Right lobe of liver (tissue), 6 donors: ENCODE results near the gene ZFPM1. TPM values are rescaled to one million over a fixed set of nuclear protein-coding genes. Genes with fewer than 3 reads are reported as not detected.

Source experiments
- ATAC-seq, 4 donors: fragments of 200-7000 bp; cut with Tn5 transposase; one replicate each; pipeline ENCODE4 v1.9.1; 2020; ENCODE audit warnings: mild to moderate bottlenecking in 4 of 4, moderate library complexity in 4 of 4
- DNase-seq, 3 donors: peaks; one replicate each; pipeline ENCODE4 v3.0.0-alpha.2; 2020
- H3K27ac ChIP-seq, 3 donors: fragments of 200-600 bp; one replicate each; pipeline ENCODE4 v1.8.0; 2022
- H3K27me3 ChIP-seq, 2 donors: fragments of 200-600 bp; one replicate each; pipeline ENCODE4 v1.8.0; 2022
- H3K36me3 ChIP-seq, 4 donors: fragments of 200-600 bp; sonication (generic) in 1 of 4; one replicate each; pipeline versions ENCODE4 v1.5.1 to v1.8.0; 2017 to 2022; ENCODE audit warnings: control low read depth in 1 of 4
- H3K4me1 ChIP-seq, 4 donors: fragments of 200-600 bp; sonication (generic) in 1 of 4; one replicate each; pipeline versions ENCODE4 v1.5.1 to v1.8.0; 2017 to 2022; ENCODE audit warnings: control low read depth in 1 of 4
- H3K4me3 ChIP-seq, 3 donors: fragments of 200-600 bp; one replicate each; pipeline ENCODE4 v1.8.0; 2022
- H3K9me3 ChIP-seq, 4 donors: fragments of 200-600 bp; sonication (generic) in 1 of 4; one replicate each; pipeline versions ENCODE4 v1.5.1 to v1.8.0; 2017 to 2022; ENCODE audit warnings: control low read depth in 1 of 4
- CTCF ChIP-seq, 4 donors: fragments of 200-600 bp in 3 of 4; fragments of 450-650 bp in 1 of 4; IDR thresholded peaks; one replicate each; pipeline versions ENCODE4 v1.5.1 to v1.8.0; 2016 to 2022; ENCODE audit warnings: antibody characterized with exemption in 4 of 4, mild to moderate bottlenecking in 2 of 4
- POLR2A ChIP-seq: fragments of 450-650 bp; IDR thresholded peaks from one replicate; pipeline ENCODE4 v1.6.1; 2017; ENCODE audit warnings: antibody characterized with exemption, mild to moderate bottlenecking
- WGBS: methylation state at CpG from one replicate; pipeline ENCODE4 v1.1.6; 2018; ENCODE audit warnings: low coverage, low lambda C conversion rate; ENCODE audit not compliant: insufficient coverage; ENCODE audit errors: missing lambda C conversion rate; 5-methylcytosine and 5-hydroxymethylcytosine counted together
- intact Hi-C, 2 donors: fragments of 100-400 bp; cut with DNase I; formaldehyde crosslinking; loops; one replicate each; pipeline versions ENCODE4 v1.11.2 to v1.14.1; 2022
- total RNA-seq, 6 experiments: library from RNA; depleted of rRNA in 2 of 6; stranded (reverse); fragments of >200 nt in 2 of 6; fragmentation: NEBNext Ultra II Directional in 3 of 6; extraction: Animal tissue kit (Norgen Biotek cat#: 25700) in 3 of 6; gene quantifications; one replicate each; pipeline versions ENCODE4 v1.1.0 to v1.2.4, GENCODE V29; 2016 to 2023
- donor health status: DM: no; HTN: yes; CAD: no.
- donor health status: DM: no; HTN: no; CAD: no.
- donor health status: DM: no; HTN: no; CAD: no.
- donor health status: DM: no; HTN: yes; CAD: no.
- donor health status: DM: no; HTN: yes; CAD: no.

The ZFPM1 gene
- total RNA-seq, 6 experiments from 2014 or later: 3.8 to 15.5 (median 8.3) TPM

DNA sequence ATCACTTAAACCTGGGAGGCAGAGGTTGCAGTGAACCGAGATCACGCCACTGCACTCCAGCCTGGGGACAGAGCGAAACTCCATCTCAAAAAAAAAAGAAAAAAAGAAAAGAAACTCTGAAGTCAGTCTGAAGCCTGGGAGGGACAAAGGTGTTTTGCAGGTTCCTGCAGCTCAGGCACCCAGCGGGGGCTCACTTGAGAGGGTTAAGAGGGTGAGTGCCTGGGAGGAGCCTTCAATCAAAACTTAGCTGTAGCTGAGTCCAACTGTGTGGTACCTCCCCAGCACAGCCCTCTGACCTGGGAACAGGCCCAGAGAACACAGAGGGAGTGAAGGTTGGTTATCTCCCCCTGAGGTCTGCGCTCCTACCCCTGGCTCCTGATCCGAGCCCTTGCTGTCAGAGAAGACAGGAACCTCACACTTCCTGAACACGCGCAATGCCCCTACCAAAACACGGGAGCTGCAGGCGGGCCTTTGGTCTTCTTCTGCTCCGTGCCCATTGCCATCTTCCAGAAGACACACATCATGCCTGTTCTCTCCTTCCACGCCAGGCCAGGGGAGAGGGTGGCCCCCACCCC lies 96.7 kb downstream of the ZFPM1 start:
- Histone ChIP-seq H3K36me3 (no peaks in the 10 kb centered on the region), H3K9me3 (no peaks in the 10 kb centered on the region), H3K27me3 (no peaks in the 10 kb centered on the region), H3K4me3 (no peak overlapping the region), H3K4me1 (no peaks in the 10 kb centered on the region), H3K27ac (no peak overlapping the region)
- intact Hi-C loops: no loop called here
- WGBS: 35% methylated on average over 4 of the region's 12 CpGs
- ATAC-seq: peak in 1 of 4 donors; percentile 9
- TF ChIP-seq CTCF (IDR thresholded peaks at IDR 0.05): no peak
- no peak for TF ChIP-seq POLR2A
- DNase-seq: no peak

DNA sequence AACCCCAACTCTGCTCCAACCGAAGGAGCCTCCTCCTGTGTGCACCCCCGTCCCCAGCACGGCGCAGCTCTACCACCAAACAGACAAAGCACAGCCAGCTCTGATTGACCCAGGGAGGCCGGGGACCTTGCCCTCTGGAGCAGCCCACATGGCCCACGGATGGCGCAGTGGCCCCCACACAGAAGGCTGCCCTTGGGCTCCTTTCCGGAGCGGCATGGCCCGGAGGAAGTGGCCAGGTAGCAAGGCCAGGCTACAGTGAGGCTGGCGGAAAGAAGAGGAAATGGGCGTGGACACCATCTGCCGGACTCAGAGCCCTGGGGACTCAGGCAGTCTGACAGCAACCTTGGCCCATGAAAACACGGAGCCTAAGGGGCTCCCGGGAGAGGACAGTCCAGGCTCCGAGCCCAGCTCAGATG lies 97.2 kb downstream of the ZFPM1 start:
- Histone ChIP-seq H3K27ac (no peak overlapping the region), H3K36me3 (no peaks in the 10 kb centered on the region), H3K4me3 (no peak overlapping the region), H3K27me3 (no peaks in the 10 kb centered on the region), H3K4me1 (no peaks in the 10 kb centered on the region), H3K9me3 (no peaks in the 10 kb centered on the region)
- peak; percentile 35 to 67 (median 46) for ATAC-seq
- DNase-seq: no peak
- TF ChIP-seq CTCF (IDR thresholded peaks at IDR 0.05): no peak
- no peak for TF ChIP-seq POLR2A
- intact Hi-C loops: no loop called here
- WGBS: 50% methylated on average over 2 of the region's 16 CpGs

GRCh38 chr16:88552166-88552565 lies 99.1 kb downstream of the ZFPM1 start:
- no peak overlapping the region for H3K27ac ChIP-seq
- TF ChIP-seq POLR2A (no peak), CTCF (IDR thresholded peaks at IDR 0.05) (no peak)
- H3K9me3 ChIP-seq: no peaks in the 10 kb centered on the region
- WGBS: 64% methylated on average over 3 of the region's 10 CpGs
- no peak overlapping the region for H3K4me3 ChIP-seq
- H3K36me3 ChIP-seq: no peaks in the 10 kb centered on the region
- ATAC-seq (no peak), DNase-seq (no peak)
- H3K27me3 ChIP-seq: no peaks in the 10 kb centered on the region
- H3K4me1 ChIP-seq: no peaks in the 10 kb centered on the region
- intact Hi-C loops: no loop called here

DNA sequence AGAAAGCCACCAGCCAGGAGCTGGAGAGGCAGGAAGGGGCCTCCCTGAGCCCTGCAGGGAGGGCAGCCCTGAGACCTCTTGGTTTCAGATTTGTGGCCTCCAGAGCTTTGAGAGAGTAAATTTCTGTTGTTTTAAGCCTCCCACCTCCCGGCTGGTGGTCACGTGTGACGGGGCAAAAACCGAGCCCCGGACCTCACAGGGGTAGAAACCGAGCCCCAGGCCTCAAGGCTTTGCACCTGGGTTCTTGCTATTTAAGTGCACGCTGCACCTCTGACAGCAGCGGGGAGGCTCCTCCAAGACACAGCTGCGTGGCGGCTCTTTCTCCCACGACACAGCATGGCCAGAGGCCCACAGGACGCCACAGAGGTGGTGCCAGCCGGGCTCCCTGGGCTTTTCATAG lies 99.7 kb downstream of the ZFPM1 start:
- Histone ChIP-seq H3K27ac (no peak overlapping the region), H3K9me3 (no peaks in the 10 kb centered on the region), H3K27me3 (no peaks in the 10 kb centered on the region), H3K36me3 (no peaks in the 10 kb centered on the region), H3K4me3 (no peak overlapping the region), H3K4me1 (no peaks in the 10 kb centered on the region)
- WGBS: 80% methylated on average over 4 of the region's 13 CpGs
- TF ChIP-seq CTCF (IDR thresholded peaks at IDR 0.05) (no peak), POLR2A (no peak)
- ATAC-seq: no peak
- no peak for DNase-seq
- intact Hi-C loops: no loop called here

GRCh38 chr16:88553739-88554138 lies 100.7 kb downstream of the ZFPM1 start:
- H3K27ac ChIP-seq: no peak overlapping the region
- intact Hi-C loops: no loop called here
- H3K4me1 ChIP-seq: no peaks in the 10 kb centered on the region
- DNase-seq (no peak), ATAC-seq (no peak)
- no peaks in the 10 kb centered on the region for H3K27me3 ChIP-seq
- H3K9me3 ChIP-seq: no peaks in the 10 kb centered on the region
- TF ChIP-seq CTCF (IDR thresholded peaks at IDR 0.05): no peak
- WGBS: 82% methylated on average over 3 of the region's 16 CpGs
- no peaks in the 10 kb centered on the region for H3K36me3 ChIP-seq
- no peak overlapping the region for H3K4me3 ChIP-seq
